HEK293 (cell line): ENCODE measurements around the gene RBBP8NL.

Source experiments
- CTCF ChIP-seq: fragments of 450-650 bp; formaldehyde crosslinking; IDR thresholded peaks from 2 replicates; pipeline ENCODE4 v1.5.1; 2016; ENCODE audit warnings: missing biosample characterization, missing genetic modification characterization
- YY1 ChIP-seq: fragments of 450-650 bp; formaldehyde crosslinking; IDR thresholded peaks from 2 replicates; pipeline ENCODE4 v1.5.1; 2018; ENCODE audit warnings: missing biosample characterization, missing genetic modification characterization
- ZNF133 ChIP-seq: fragments of 450-650 bp; formaldehyde crosslinking; IDR thresholded peaks from 2 replicates; pipeline ENCODE4 v1.5.1; 2016; ENCODE audit warnings: missing biosample characterization, missing genetic modification characterization

GRCh38 chr20:62363920-62364851, 63.2 kb downstream of the RBBP8NL start:
- TF ChIP-seq CTCF (0 out of 2 replicates have a peak, but pooled peaks have one; percentile 12), ZNF133 (tag by site-specific recombination) (no peak), YY1 (tag by site-specific recombination) (no peak)
